SH-SY5Y (cell line): ENCODE results near the gene LRRTM4.

Source experiments
- GATA2 ChIP-seq: IDR thresholded peaks from 2 replicates; pipeline ENCODE4 v1.6.1; 2011; ENCODE audit warnings: mild to moderate bottlenecking, low read depth, low read length
- GATA3 ChIP-seq: IDR thresholded peaks from 2 replicates; pipeline ENCODE4 v1.6.1; 2011; ENCODE audit warnings: low read depth, mild to moderate bottlenecking, low read length, moderate library complexity

The LRRTM4 gene

DNA sequence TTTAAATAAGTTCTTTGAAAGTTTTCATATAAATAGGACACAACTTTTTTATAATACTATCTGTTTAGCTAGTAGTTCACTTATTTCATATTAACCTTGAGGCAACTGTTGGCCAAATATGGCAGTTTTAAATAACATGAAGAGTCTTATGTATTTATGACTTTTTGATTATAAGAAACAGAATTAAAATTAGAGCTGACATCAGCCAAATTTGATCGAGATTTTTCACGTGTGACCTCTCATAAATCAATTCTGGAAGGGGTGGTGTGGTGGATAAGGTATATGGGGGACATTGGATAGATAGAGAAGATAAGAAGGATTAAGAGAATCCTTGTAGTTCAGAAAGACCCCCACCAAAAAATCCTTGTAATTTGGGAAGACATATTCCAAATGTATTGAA lies 776.6 kb downstream of the LRRTM4 start:
- TF ChIP-seq GATA2 (no peak), GATA3 (no peak)

DNA sequence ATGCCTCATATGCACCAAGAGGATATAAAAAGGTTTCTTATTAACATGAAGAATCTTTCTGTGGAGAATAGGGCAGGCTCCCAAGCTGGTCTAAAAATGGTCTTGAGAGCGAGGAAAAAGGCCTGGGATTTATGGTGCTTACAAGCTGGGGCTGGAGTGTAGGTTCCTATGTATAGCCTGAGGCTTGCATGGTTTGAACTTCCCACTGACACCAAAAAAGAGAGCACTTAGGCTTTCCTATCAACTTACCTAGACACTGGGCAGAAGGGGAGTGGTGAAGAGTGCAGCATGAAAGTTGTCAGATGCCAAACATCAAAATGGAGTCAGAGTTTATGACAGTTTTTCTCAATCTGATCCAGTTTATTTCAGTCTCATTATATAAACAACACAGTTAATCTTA lies 784.6 kb downstream of the LRRTM4 start:
- TF ChIP-seq GATA2: no peak
- no peak for TF ChIP-seq GATA3

DNA sequence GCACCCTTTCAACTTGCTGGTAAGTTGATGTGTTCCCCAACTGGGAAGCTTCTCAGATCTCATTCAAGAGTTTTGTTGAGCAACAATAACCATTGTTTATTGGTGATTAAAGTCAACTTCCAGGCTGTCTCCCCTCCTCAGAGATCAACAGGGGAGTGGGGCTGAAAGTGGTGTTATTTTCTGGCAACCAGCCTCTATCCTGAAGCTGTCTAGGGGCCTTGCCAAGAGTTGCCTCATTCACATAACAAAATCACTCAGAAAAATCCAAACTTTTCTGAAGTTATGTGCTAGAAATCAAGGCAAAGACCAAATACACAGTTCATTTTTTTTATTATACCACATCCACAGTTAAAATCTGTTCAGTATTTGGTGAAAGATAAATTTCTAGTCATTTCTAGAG lies 788.4 kb downstream of the LRRTM4 start:
- no peak for TF ChIP-seq GATA3
- TF ChIP-seq GATA2: no peak

DNA sequence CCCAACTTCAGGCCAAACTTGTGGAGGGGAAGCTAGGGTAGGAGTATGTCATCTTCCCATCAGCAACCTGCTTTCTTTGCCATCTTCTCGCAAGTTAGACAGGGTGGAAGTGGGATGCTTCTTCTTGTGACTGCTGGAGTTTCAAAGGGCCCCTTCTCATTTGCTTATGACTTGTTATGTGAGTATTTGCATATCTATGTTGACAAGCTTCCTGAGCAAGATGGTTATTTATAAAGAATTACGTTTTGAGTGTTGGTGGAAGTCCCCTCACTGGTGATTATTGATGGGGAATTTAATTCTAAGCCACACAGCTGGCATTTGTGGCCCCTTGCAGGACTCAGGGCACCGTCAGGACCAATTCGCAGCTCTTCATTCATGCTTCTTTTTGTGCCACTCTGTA lies 791.0 kb downstream of the LRRTM4 start:
- TF ChIP-seq GATA2 (no peak), GATA3 (no peak)

DNA sequence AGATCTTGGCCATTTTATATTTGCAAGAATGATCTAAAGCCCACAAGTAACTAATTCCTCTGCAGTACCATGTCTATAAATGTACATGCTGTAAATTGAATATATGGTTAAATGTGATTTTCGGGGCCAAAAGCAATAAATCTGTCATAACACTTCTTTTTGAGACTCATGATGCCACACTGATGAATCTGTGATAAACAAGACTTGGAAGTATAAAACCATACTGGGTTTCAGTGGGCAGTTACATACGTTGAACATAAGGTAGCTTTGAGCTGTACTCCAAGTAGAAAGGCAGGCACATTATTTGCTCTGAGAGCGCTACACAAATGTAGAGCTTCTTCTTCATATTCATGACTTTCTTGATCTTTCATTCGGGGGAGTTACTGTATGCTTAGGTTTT lies 792.2 kb downstream of the LRRTM4 start:
- TF ChIP-seq GATA3: no peak
- no peak for TF ChIP-seq GATA2

DNA sequence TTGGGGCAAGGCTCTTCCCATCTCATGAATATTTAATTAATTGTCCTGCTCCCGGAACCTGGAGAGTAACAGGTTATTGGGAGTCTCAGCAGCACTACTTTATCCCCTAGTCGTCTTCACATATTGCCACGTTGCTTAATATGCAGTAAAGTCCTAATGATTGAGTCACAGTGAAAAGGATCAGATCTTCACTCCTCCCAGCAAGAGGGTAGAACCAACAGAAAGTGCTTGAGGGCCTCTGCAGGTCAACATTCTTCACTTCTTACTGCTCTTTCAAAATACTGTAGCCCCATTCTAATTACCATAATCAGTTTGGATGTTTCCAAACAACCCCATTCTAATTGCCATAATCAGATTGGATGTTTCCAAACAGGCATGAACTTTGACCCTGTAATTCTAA lies 801.0 kb downstream of the LRRTM4 start:
- no peak for TF ChIP-seq GATA3
- no peak for TF ChIP-seq GATA2

DNA sequence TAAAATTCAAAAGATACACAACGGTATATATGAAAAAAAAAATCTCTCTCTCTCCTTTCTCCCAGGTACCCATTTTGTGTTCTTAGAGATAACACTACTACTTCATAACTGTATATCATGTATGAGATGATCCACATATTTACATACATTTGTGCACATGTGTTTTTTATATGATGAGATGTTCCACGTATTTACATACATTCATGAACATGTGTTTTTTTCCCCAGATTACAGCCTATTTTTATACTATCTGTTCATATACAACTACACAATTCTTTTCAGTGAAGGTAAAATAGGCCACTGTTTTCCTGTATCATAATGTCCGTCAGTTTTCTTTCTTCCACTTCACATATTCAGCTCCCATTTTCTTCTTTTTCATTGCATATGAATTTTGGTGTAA lies 808.9 kb downstream of the LRRTM4 start:
- TF ChIP-seq GATA3: no peak
- no peak for TF ChIP-seq GATA2

DNA sequence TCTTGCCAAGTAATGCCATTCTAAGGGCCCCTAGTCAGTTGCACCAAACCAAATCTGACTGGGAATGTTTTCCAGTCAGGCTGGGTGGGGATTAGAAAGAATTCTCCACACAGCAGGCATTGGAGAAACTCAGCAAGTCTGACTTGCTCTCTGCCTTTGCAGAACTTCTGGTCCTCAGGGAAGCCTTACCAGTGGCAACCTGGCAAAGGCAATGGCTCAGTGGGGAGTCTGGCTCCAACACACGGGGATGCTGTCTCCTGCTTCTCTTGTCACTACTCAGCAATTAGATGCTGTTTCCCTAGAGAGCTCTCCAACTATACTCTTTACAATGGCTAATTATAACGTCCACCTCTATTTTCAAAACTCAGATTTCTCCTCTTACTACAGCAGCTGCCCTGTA lies 810.7 kb downstream of the LRRTM4 start:
- TF ChIP-seq GATA3 (no peak), GATA2 (no peak)

DNA sequence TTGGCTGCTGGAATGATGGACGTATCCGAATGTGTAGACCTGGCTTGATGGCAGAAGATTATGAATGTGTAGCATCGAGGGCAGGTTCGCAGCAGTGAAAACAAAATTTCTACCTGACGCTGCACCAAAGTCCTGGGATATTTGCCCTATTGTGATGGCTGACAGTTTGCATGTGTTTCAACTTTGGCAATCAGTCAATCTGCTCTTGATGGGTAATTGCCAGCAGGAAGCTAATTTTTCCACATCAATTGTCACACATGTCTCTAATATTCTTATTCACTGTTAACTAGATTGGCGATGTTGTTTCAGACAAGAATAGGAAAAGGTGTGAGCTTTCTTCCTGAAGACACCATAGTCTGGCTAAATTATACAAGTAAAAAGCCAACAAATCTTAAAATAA lies 821.3 kb downstream of the LRRTM4 start:
- no peak for TF ChIP-seq GATA3
